GM15510 (cell line): ENCODE measurements around the gene FSD1.

Experiments used
- POLR2A ChIP-seq: IDR thresholded peaks from 3 replicates; pipeline ENCODE4 v1.6.1; 2011; ENCODE audit warnings: borderline replicate concordance; ENCODE audit not compliant: insufficient read length; ENCODE audit errors: extremely low read depth

FSD1 gene

GRCh38 chr19:4278419-4279266 is 25.8 kb upstream of the FSD1 start, which contains the start of gene SHD:
Gene SHD (plus strand): TSS chr19:4279266. CDS start chr19:4280064, 798 bp downstream.
- no peak for TF ChIP-seq POLR2A

GRCh38 chr19:4279267-4279529 is 25.2 kb upstream of the FSD1 start:
- TF ChIP-seq POLR2A, result no peak

GRCh38 chr19:4279530-4280422 is 24.6 kb upstream of the FSD1 start:
- no peak for TF ChIP-seq POLR2A

GRCh38 chr19:4284176-4284958 is 20.0 kb upstream of the FSD1 start:
- TF ChIP-seq POLR2A, result no peak

- TF ChIP-seq POLR2A, result no peak
Observed at GRCh38 chr19:4284974-4285373, 19.4 kb upstream of the FSD1 start.

GRCh38 chr19:4288091-4288777 is 16.2 kb upstream of the FSD1 start:
- TF ChIP-seq POLR2A, result no peak

GRCh38 chr19:4291184-4291732 is 13.1 kb upstream of the FSD1 start:
- TF ChIP-seq POLR2A, result no peak

- no peak for TF ChIP-seq POLR2A
Observed at GRCh38 chr19:4292515-4292914, 11.9 kb upstream of the FSD1 start.

GRCh38 chr19:4294389-4294788 is 10.0 kb upstream of the FSD1 start:
- TF ChIP-seq POLR2A, result no peak

GRCh38 chr19:4295972-4296771 is 8.2 kb upstream of the FSD1 start:
- no peak for TF ChIP-seq POLR2A

- no peak for TF ChIP-seq POLR2A
Observed at GRCh38 chr19:4297901-4298809, 6.2 kb upstream of the FSD1 start.

- TF ChIP-seq POLR2A, result no peak
Observed at GRCh38 chr19:4298810-4299550, 5.4 kb upstream of the FSD1 start.
